Measurements from ENCODE around the gene TSTD2.

The TSTD2 gene

GRCh38 chr9:97660847-97661246, 27.7 kb upstream of the TSTD2 start:
- Histone ChIP-seq H2AFZ (ENCODE audit: low read length) (no peak overlapping the region), H3K27me3 (ENCODE audit: insufficient read depth, low read length) (no peaks in the 10 kb centered on the region), H3K36me3 (ENCODE audit: insufficient read depth, low read length) (peaks cover 98% of the 10 kb centered on the region), H3F3A (ENCODE audit: insufficient read depth, low read length) (no peaks in the 10 kb centered on the region), H3K4me2 (ENCODE audit: low read length) (no peak overlapping the region), H3K9me3 (ENCODE audit: low read length) (no peaks in the 10 kb centered on the region), H3K9ac (ENCODE audit: low read length) (no peak overlapping the region), H4K20me1 (ENCODE audit: insufficient read depth, low read length) (no peaks in the 10 kb centered on the region), H3K9me2 (ENCODE audit: low read depth, low read length) (no peaks in the 10 kb centered on the region), H3K79me2 (ENCODE audit: insufficient read depth, low read length) (no peaks in the 10 kb centered on the region), H3K4me3 (ENCODE audit: low read depth, low read length, poor library complexity, severe bottlenecking) (no peak overlapping the region), H3K27ac (ENCODE audit: low read depth, low read length, poor library complexity, severe bottlenecking) (no peak overlapping the region), H3K4me1 (ENCODE audit: insufficient read depth, low read length, severe bottlenecking) (no peaks in the 10 kb centered on the region)
- TF ChIP-seq, protein P1, sequence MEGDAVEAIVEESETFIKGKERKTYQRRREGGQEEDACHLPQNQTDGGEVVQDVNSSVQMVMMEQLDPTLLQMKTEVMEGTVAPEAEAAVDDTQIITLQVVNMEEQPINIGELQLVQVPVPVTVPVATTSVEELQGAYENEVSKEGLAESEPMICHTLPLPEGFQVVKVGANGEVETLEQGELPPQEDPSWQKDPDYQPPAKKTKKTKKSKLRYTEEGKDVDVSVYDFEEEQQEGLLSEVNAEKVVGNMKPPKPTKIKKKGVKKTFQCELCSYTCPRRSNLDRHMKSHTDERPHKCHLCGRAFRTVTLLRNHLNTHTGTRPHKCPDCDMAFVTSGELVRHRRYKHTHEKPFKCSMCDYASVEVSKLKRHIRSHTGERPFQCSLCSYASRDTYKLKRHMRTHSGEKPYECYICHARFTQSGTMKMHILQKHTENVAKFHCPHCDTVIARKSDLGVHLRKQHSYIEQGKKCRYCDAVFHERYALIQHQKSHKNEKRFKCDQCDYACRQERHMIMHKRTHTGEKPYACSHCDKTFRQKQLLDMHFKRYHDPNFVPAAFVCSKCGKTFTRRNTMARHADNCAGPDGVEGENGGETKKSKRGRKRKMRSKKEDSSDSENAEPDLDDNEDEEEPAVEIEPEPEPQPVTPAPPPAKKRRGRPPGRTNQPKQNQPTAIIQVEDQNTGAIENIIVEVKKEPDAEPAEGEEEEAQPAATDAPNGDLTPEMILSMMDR (IDR thresholded peaks at IDR 0.05; ENCODE audit: low read length): no peak
- TF ChIP-seq EZH2 (IDR thresholded peaks at IDR 0.05; ENCODE audit: borderline replicate concordance, low read length): no peak

- Histone ChIP-seq H3K4me3 (ENCODE audit: low read depth, low read length, poor library complexity, severe bottlenecking) (no peak overlapping the region), H2AFZ (ENCODE audit: low read length) (no peak overlapping the region), H4K20me1 (ENCODE audit: insufficient read depth, low read length) (no peaks in the 10 kb centered on the region), H3K4me2 (ENCODE audit: low read length) (no peak overlapping the region), H3K79me2 (ENCODE audit: insufficient read depth, low read length) (no peaks in the 10 kb centered on the region), H3F3A (ENCODE audit: insufficient read depth, low read length) (no peaks in the 10 kb centered on the region), H3K36me3 (ENCODE audit: insufficient read depth, low read length) (peaks cover 99% of the 10 kb centered on the region), H3K9ac (ENCODE audit: low read length) (no peak overlapping the region), H3K4me1 (ENCODE audit: insufficient read depth, low read length, severe bottlenecking) (no peaks in the 10 kb centered on the region), H3K9me2 (ENCODE audit: low read depth, low read length) (no peaks in the 10 kb centered on the region), H3K27ac (ENCODE audit: low read depth, low read length, poor library complexity, severe bottlenecking) (no peak overlapping the region), H3K27me3 (ENCODE audit: insufficient read depth, low read length) (no peaks in the 10 kb centered on the region), H3K9me3 (ENCODE audit: low read length) (no peaks in the 10 kb centered on the region)
- TF ChIP-seq, protein P1 (IDR thresholded peaks at IDR 0.05; ENCODE audit: low read length): no peak
- no peak for TF ChIP-seq EZH2 (IDR thresholded peaks at IDR 0.05; ENCODE audit: borderline replicate concordance, low read length)
Measured at GRCh38 chr9:97660340-97660739, 27.2 kb upstream of the TSTD2 start.

- no peaks in the 10 kb centered on the region for H3K27me3 ChIP-seq (ENCODE audit: insufficient read depth, low read length)
- H3K36me3 ChIP-seq (ENCODE audit: insufficient read depth, low read length): peaks cover 99% of the 10 kb centered on the region
- H3K4me1 ChIP-seq (ENCODE audit: insufficient read depth, low read length, severe bottlenecking): no peaks in the 10 kb centered on the region
- H3K4me2 ChIP-seq (ENCODE audit: low read length): no peak overlapping the region
- no peak overlapping the region for H3K9ac ChIP-seq (ENCODE audit: low read length)
- no peaks in the 10 kb centered on the region for H3K79me2 ChIP-seq (ENCODE audit: insufficient read depth, low read length)
- H3K9me3 ChIP-seq (ENCODE audit: low read length): no peaks in the 10 kb centered on the region
- no peak overlapping the region for H3K27ac ChIP-seq (ENCODE audit: low read depth, low read length, poor library complexity, severe bottlenecking)
- no peak overlapping the region for H2AFZ ChIP-seq (ENCODE audit: low read length)
- H3F3A ChIP-seq (ENCODE audit: insufficient read depth, low read length): no peaks in the 10 kb centered on the region
- TF ChIP-seq EZH2 (IDR thresholded peaks at IDR 0.05; ENCODE audit: borderline replicate concordance, low read length): no peak
- TF ChIP-seq, protein P1 (IDR thresholded peaks at IDR 0.05; ENCODE audit: low read length): no peak
- no peak overlapping the region for H3K4me3 ChIP-seq (ENCODE audit: low read depth, low read length, poor library complexity, severe bottlenecking)
- H3K9me2 ChIP-seq (ENCODE audit: low read depth, low read length): no peaks in the 10 kb centered on the region
- H4K20me1 ChIP-seq (ENCODE audit: insufficient read depth, low read length): no peaks in the 10 kb centered on the region
Measured at GRCh38 chr9:97659771-97660170, 26.6 kb upstream of the TSTD2 start.
